Caco-2 (cell line): ENCODE results near the gene ASAP2. TPM values are rescaled to one million over a fixed set of nuclear protein-coding genes. Genes with fewer than 3 reads are reported as not detected.
A peak's percentile ranks its signal among the peaks of the same experiment; 100 is the strongest.

Experiments used
- Bru-seq: library from RNA; stranded (reverse); fragments of 400-500 nt; gene quantifications from one replicate; lab custom pipeline; 2021; lab: Mats Ljungman, UMichigan
- BruChase-seq, 2 experiments: library from RNA; stranded (reverse); fragments of 400-500 nt; gene quantifications; one replicate each; lab custom pipeline; 2021; lab: Mats Ljungman, UMichigan
- BruUV-seq: library from RNA; stranded (reverse); fragments of 400-500 nt; replicated peaks from 2 replicates; lab custom pipeline; 2021; lab: Mats Ljungman, UMichigan
- CTCF ChIA-PET: fragments of 300-600 bp; sonication (Branson Sonifier 250); formaldehyde crosslinking; loops from one replicate; lab custom pipeline; 2022; ENCODE audit warnings: antibody characterized with exemption; lab: Charles Lee
- POLR2A ChIA-PET: fragments of 300-600 bp; sonication (Branson Sonifier 250); formaldehyde crosslinking; loops from one replicate; lab custom pipeline; 2022; ENCODE audit warnings: antibody characterized with exemption; lab: Charles Lee
- DNase-seq, 2 experiments: peaks; one replicate each; pipeline versions ENCODE4 v3.0.0 to v3.0.0-alpha.2; 2020 to 2022
- H3K27me3 ChIP-seq: replicated peaks from 2 replicates; pipeline ENCODE4 v1.6.0; 2011; ENCODE audit warnings: low read length; ENCODE audit not compliant: control insufficient read depth, insufficient read depth
- H3K36me3 ChIP-seq: 2 replicates; pipeline ENCODE4 v1.5.1; 2011; ENCODE audit warnings: low read length; ENCODE audit not compliant: control insufficient read depth, insufficient read depth
- H3K4me1 ChIP-seq: fragments of 250-450 bp; sonication (Bioruptor Pico); 2 replicates; pipeline ENCODE4 v1.5.1; 2020; ENCODE audit warnings: mild to moderate bottlenecking
- H3K4me3 ChIP-seq: 2 replicates; pipeline ENCODE4 v1.5.1; 2011; ENCODE audit warnings: low read depth, mild to moderate bottlenecking, control low read depth, low read length
- H3K9me3 ChIP-seq: fragments of 250-450 bp; sonication (Bioruptor Pico); 2 replicates; pipeline ENCODE4 v1.5.1; 2020; ENCODE audit warnings: mild to moderate bottlenecking, moderate library complexity
- H3K27ac Mint-ChIP-seq: one replicate; pipeline ENCODE4 v1.8.0; 2022; ENCODE audit warnings: mixed read lengths; ENCODE audit not compliant: unreplicated experiment
- H3K27me3 Mint-ChIP-seq: one replicate; pipeline ENCODE4 v1.8.0; 2022; ENCODE audit warnings: mixed read lengths; ENCODE audit not compliant: insufficient read depth, unreplicated experiment
- H3K36me3 Mint-ChIP-seq: one replicate; pipeline ENCODE4 v1.8.0; 2022; ENCODE audit warnings: mild to moderate bottlenecking, mixed read lengths; ENCODE audit not compliant: insufficient read depth, unreplicated experiment
- H3K4me1 Mint-ChIP-seq: one replicate; pipeline ENCODE4 v1.8.0; 2022; ENCODE audit warnings: low read depth, mixed read lengths; ENCODE audit not compliant: unreplicated experiment
- H3K4me3 Mint-ChIP-seq: one replicate; pipeline ENCODE4 v1.8.0; 2022; ENCODE audit warnings: mild to moderate bottlenecking, moderate library complexity, mixed read lengths; ENCODE audit not compliant: unreplicated experiment
- H3K9me3 Mint-ChIP-seq: one replicate; pipeline ENCODE4 v1.8.0; 2022; ENCODE audit warnings: mixed read lengths; ENCODE audit not compliant: unreplicated experiment
- CTCF ChIP-seq, 2 experiments: fragments of 200-600 bp in 1 of 2; IDR thresholded peaks; 1 replicate in 1 of 2; 2 replicates in 1 of 2; pipeline versions ENCODE4 v1.5.1 to v1.8.0; 2011 to 2022; ENCODE audit warnings: antibody characterized with exemption in 1 of 2, control low read depth in 1 of 2, inconsistent platforms in 1 of 2, low read depth in 1 of 2, low read length in 1 of 2, mild to moderate bottlenecking in 1 of 2, moderate library complexity in 1 of 2; ENCODE audit not compliant: insufficient read depth in 1 of 2, severe bottlenecking in 1 of 2, unreplicated experiment in 1 of 2
- intact Hi-C: fragments of 100-400 bp; cut with micrococcal nuclease; formaldehyde crosslinking; loops from one replicate; pipeline ENCODE4 v1.10.0; 2022; ENCODE audit not compliant: unreplicated experiment
- long read RNA-seq: library from polyadenylated mRNA; stranded (forward); transcript quantifications from one replicate; pipeline ENCODE4 v2.0.0, GENCODE V29; 2022
- total RNA-seq: library from RNA; stranded (reverse); gene quantifications from 2 replicates; pipeline ENCODE4 v1.2.3, GENCODE V29; 2022

Gene ASAP2
- total RNA-seq (25.6 and 27.8 TPM in 2 replicates), Bru-seq, nascent RNA (percentile 72 among the genes with signal in this experiment), BruChase-seq, experiment 1, labeled RNA remaining after a 2-hour chase (percentile 71 among the genes with signal in this experiment), BruChase-seq, experiment 2, labeled RNA remaining after a 6-hour chase (percentile 72 among the genes with signal in this experiment)
- long read RNA-seq, full-length matches to known transcripts = 9 of 24 reads
- long read RNA-seq, partial matches to known transcripts = 5 of 24 reads
- long read RNA-seq, other reads (novel, unspliced or antisense) = 10 of 24 reads

DNA sequence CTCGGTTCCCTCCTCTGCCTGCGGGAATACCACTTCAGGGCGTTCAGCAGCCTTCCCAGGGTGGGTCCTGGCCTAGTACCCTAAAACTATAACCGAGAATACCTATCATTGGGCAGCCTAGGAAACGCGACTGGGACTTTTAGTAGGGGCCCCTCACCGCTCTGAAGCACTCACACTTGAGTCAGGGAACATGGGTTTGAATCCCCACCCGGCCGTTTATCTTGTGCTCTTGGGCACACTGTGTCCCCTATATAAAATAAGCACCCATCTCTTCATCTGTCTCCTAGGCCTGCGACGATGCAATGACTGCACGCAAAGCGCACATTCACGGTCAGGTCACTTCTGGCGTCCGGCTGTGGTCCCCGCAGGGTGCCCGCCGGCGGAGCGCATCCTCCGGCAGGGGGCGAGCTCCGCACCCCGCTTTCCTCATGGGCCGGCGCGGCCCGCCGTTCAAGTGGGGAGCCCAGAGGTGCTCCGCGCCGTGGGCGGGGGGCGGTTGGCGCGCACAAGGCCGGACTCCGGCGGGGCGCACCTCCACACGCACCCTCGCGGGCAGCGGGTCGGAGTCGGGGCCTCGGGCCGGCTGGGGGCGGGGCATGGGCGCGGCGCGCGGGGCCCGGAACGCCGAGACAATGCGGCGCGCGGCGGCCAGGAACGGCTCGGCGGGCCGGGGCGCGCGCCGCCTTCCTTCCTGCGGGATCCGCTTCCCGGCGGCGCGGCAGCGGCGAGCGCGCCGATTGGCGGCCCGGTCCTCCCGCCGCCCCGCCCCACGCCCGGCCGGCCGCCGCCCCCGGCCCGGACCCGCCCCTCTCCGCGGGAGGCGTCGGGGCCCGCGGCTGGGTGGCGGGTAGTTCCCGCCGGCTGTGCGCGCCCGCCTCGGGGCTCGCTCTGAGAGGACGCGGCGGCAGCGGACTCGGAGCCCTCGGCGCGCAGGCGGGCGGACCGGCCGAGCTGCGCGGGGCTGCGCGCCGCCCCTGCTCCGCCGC, at the start of gene ASAP2:
TSS of gene ASAP2 (plus strand) at position 850 of the 986 bp plus-strand sequence. CDS start 293 bp downstream, outside the sequence.
- Histone ChIP-seq H3K27me3 (no peaks in the 10 kb centered on the region), H3K36me3 (no peaks in the 10 kb centered on the region), H3K9me3 (no peaks in the 10 kb centered on the region), H3K4me3 (peak within 1 kb of the TSS; percentile 88), H3K4me1 (peaks cover 36% of the 10 kb centered on the region)
- POLR2A ChIA-PET = no interaction called here
- H3K4me3 Mint-ChIP-seq = peak within 1 kb of the TSS; percentile 80
- peak; percentile 84 to 87 for TF ChIP-seq CTCF (IDR thresholded peaks at IDR 0.05; ENCODE audit: insufficient read depth in 1 of 2, low read depth in 1 of 2, low read length in 1 of 2, severe bottlenecking in 1 of 2, unreplicated experiment in 1 of 2)
- no TSS peak for BruUV-seq
- CTCF ChIA-PET = interaction anchor here (0.5 to 2.8 kb wide), 8 partner anchors 10 to 419 kb away, joined by 3 to 15 read pairs (median 3); no protein-coding TSS in a partner anchor
- peaks cover 5% of the 10 kb centered on the region for H3K36me3 Mint-ChIP-seq
- peaks cover 23% of the 10 kb centered on the region for H3K4me1 Mint-ChIP-seq
- intact Hi-C loops = loop anchor here (1.0 to 2.0 kb wide), 7 partner anchors 27 to 217 kb away; partner anchors contain the start of genes CPSF3 and ITGB1BP1
- no peaks in the 10 kb centered on the region for H3K27me3 Mint-ChIP-seq
- no peaks in the 10 kb centered on the region for H3K9me3 Mint-ChIP-seq
- peak; percentile 65 to 86 for DNase-seq
- peak within 1 kb of the TSS; percentile 59 for H3K27ac Mint-ChIP-seq

DNA sequence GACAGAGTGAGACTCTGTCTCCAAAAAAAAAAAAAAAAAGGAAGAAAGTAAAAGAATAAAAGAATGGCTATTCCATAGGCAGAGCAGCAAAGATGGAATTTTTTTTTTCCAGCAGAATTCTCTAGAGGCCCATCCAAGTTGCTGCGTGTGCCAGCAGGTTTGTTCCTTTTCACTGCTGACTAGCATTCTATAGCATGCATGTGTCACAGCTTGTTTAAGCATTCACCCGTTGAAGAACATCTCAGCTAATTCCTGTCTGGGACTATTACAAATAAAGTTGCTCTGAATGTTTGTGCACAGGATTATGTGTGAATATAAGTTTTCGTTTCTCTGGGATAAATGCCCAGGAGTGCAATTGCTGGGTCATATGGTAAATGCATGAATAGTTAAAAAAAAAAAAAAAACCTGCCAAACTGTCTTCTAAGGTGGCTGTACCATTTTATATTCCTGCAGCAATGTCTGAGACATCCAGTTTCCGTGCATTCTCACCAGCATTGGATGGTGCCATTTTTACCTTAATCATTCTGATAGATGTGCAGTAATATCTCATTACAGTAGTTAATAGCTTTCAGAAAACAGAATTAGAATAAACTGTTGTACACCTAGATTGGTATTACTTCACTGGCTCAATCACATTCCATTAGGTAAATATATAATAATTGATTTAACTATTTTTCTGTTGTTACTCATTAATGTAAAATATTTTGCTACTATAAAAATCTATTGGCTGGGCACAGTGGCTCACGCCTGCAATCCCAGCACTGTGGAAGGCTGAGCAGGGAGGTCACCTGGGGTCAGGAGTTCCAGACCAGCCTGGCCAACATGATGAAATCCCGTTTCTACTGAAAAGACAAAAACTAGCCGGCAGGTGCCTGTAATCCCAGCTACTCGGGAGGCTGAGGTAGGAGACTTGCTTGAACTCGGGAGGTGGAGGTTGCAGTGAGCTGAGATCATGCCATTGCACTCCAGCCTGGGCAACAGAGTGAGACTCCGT, 47.5 kb upstream of the ASAP2 start:
- TF ChIP-seq CTCF (IDR thresholded peaks at IDR 0.05; ENCODE audit: insufficient read depth in 1 of 2, low read depth in 1 of 2, low read length in 1 of 2, severe bottlenecking in 1 of 2, unreplicated experiment in 1 of 2) = no peak
- ChIA-PET CTCF (interaction anchor here (0.9 kb wide), 1 partner anchor 16 kb away, joined by 3 read pairs; no protein-coding TSS in a partner anchor), POLR2A (interaction anchor here (0.7 kb wide), 1 partner anchor 269 kb away, joined by 8 read pairs; no protein-coding TSS in a partner anchor)
- no TSS peak for BruUV-seq
- DNase-seq = no peak
- no peaks in the 10 kb centered on the region for H3K27me3 ChIP-seq
- Mint-ChIP-seq H3K9me3 (no peaks in the 10 kb centered on the region), H3K4me1 (no peaks in the 10 kb centered on the region), H3K27me3 (no peaks in the 10 kb centered on the region), H3K4me3 (no peak overlapping the region), H3K36me3 (no peaks in the 10 kb centered on the region), H3K27ac (no peak overlapping the region)
- intact Hi-C loops = no loop called here
- no peaks in the 10 kb centered on the region for H3K36me3 ChIP-seq
- no peak overlapping the region for H3K4me3 ChIP-seq
- H3K9me3 ChIP-seq = no peaks in the 10 kb centered on the region
- H3K4me1 ChIP-seq = no peaks in the 10 kb centered on the region
